IMR-90 (cell line): ENCODE measurements around the gene KLHL29. TPM values are rescaled to one million over a fixed set of nuclear protein-coding genes. Genes with fewer than 3 reads are reported as not detected.

ENCODE experiments used
- ATAC-seq: fragments of 200-7000 bp; cut with Tn5 transposase; 2 replicates; pipeline ENCODE4 v1.9.1; 2020; ENCODE audit warnings: low read depth, mild to moderate bottlenecking, moderate library complexity
- BruUV-seq: library from RNA; stranded (reverse); fragments of 400-500 nt; replicated peaks from 2 replicates; lab custom pipeline; 2021; lab: Mats Ljungman, UMichigan
- CTCF ChIA-PET: fragments of 300-600 bp; formaldehyde crosslinking; extraction: SDS; loops from one replicate; lab custom pipeline; 2021; ENCODE audit warnings: antibody characterized with exemption; lab: Yijun Ruan, JAX
- POLR2A ChIA-PET: fragments of 300-600 bp; sonication (Branson Sonifier 250); formaldehyde crosslinking; loops from one replicate; lab custom pipeline; 2022; ENCODE audit warnings: antibody characterized with exemption; ENCODE audit not compliant: unreplicated experiment; lab: Charles Lee
- DNase-seq: peaks from one replicate; pipeline ENCODE4 v3.0.0; 2013
- H2AFZ ChIP-seq: replicated peaks from 2 replicates; pipeline ENCODE3; 2013; ENCODE audit warnings: low read length, mild to moderate bottlenecking; ENCODE audit not compliant: poor library complexity
- H2AK5ac ChIP-seq: 2 replicates; pipeline ENCODE4 v1.6.1; 2013; ENCODE audit warnings: low read depth, low read length, inconsistent platforms
- H2AK9ac ChIP-seq: replicated peaks from 2 replicates; pipeline ENCODE3; 2013; ENCODE audit warnings: mild to moderate bottlenecking, low read depth, low read length, moderate library complexity; ENCODE audit not compliant: poor library complexity
- H2BK120ac ChIP-seq: 2 replicates; pipeline ENCODE4 v1.6.1; 2013; ENCODE audit warnings: low read depth, low read length, inconsistent platforms
- H2BK15ac ChIP-seq: 3 replicates; pipeline ENCODE4 v1.6.1; 2013; ENCODE audit warnings: low read depth, low read length, inconsistent platforms
- H2BK20ac ChIP-seq: 2 replicates; pipeline ENCODE4 v1.6.1; 2013; ENCODE audit warnings: low read depth, mild to moderate bottlenecking, inconsistent platforms, low read length, moderate library complexity
- H2BK5ac ChIP-seq: 2 replicates; pipeline ENCODE4 v1.6.1; 2013; ENCODE audit warnings: mild to moderate bottlenecking, low read depth, low read length, inconsistent platforms; ENCODE audit not compliant: poor library complexity, severe bottlenecking
- H3K14ac ChIP-seq: replicated peaks from 2 replicates; pipeline ENCODE4 v1.6.1; 2013; ENCODE audit warnings: low read depth, low read length, inconsistent platforms
- H3K18ac ChIP-seq: 2 replicates; pipeline ENCODE4 v1.6.1; 2013; ENCODE audit warnings: low read depth, low read length, control low read depth
- H3K23ac ChIP-seq: 2 replicates; pipeline ENCODE4 v1.6.1; 2013; ENCODE audit warnings: low read depth, low read length, inconsistent platforms
- H3K27ac ChIP-seq: 2 replicates; pipeline ENCODE4 v1.5.1; 2013; ENCODE audit warnings: mild to moderate bottlenecking, control low read depth, low read length; ENCODE audit not compliant: insufficient read depth
- H3K27me3 ChIP-seq: 2 replicates; pipeline ENCODE4 v1.6.1; 2013; ENCODE audit warnings: low read length; ENCODE audit not compliant: control insufficient read depth, insufficient read depth
- H3K36me3 ChIP-seq: 2 replicates; pipeline ENCODE4 v1.6.1; 2013; ENCODE audit warnings: low read length, mixed read lengths; ENCODE audit not compliant: control insufficient read depth, insufficient read depth
- H3K4ac ChIP-seq: 2 replicates; pipeline ENCODE4 v1.6.1; 2013; ENCODE audit warnings: low read depth, low read length, inconsistent platforms
- H3K4me1 ChIP-seq: 2 replicates; pipeline ENCODE4 v1.6.1; 2013; ENCODE audit warnings: low read length, mixed read lengths; ENCODE audit not compliant: control insufficient read depth, insufficient read depth
- H3K4me2 ChIP-seq: 2 replicates; pipeline ENCODE4 v1.6.1; 2013; ENCODE audit warnings: low read depth, mild to moderate bottlenecking, control low read depth, low read length, moderate library complexity
- H3K4me3 ChIP-seq: 2 replicates; pipeline ENCODE4 v1.5.1; 2013; ENCODE audit warnings: low read depth, mild to moderate bottlenecking, control low read depth, low read length, moderate library complexity; ENCODE audit not compliant: insufficient read depth
- H3K56ac ChIP-seq: 2 replicates; pipeline ENCODE4 v1.6.1; 2013; ENCODE audit warnings: low read length, inconsistent platforms; ENCODE audit not compliant: insufficient read depth; ENCODE audit errors: extremely low read depth
- H3K79me1 ChIP-seq, 2 experiments: 2 replicates each; pipeline ENCODE4 v1.6.1; 2013; ENCODE audit warnings: low read length in 2 of 2, inconsistent platforms in 1 of 2, low read depth in 1 of 2
- H3K9ac ChIP-seq: 2 replicates; pipeline ENCODE4 v1.6.1; 2013; ENCODE audit warnings: low read depth, low read length, control low read depth
- H3K9me1 ChIP-seq: 2 replicates; pipeline ENCODE4 v1.6.1; 2013; ENCODE audit warnings: low read length, inconsistent platforms; ENCODE audit not compliant: insufficient read depth
- H3K9me3 ChIP-seq: 2 replicates; pipeline ENCODE4 v1.6.1; 2013; ENCODE audit warnings: low read length; ENCODE audit not compliant: control insufficient read depth, insufficient read depth
- H4K20me1 ChIP-seq: 2 replicates; pipeline ENCODE4 v1.6.1; 2013; ENCODE audit warnings: low read length, inconsistent platforms; ENCODE audit not compliant: insufficient read depth
- H4K5ac ChIP-seq: 2 replicates; pipeline ENCODE4 v1.6.1; 2013; ENCODE audit warnings: mild to moderate bottlenecking, low read depth, low read length, control low read depth
- H4K8ac ChIP-seq, 2 experiments: 2 replicates each; pipeline ENCODE4 v1.6.1; 2013; ENCODE audit warnings: low read depth in 2 of 2, low read length in 2 of 2, control low read depth in 1 of 2, inconsistent platforms in 1 of 2
- H4K91ac ChIP-seq: 2 replicates; pipeline ENCODE4 v1.6.1; 2013; ENCODE audit warnings: low read depth, low read length, inconsistent platforms; ENCODE audit not compliant: insufficient read depth
- BHLHE40 ChIP-seq: fragments of 150-350 bp; IDR thresholded peaks from 2 replicates; pipeline ENCODE4 v1.6.1; 2016; ENCODE audit warnings: mild to moderate bottlenecking, low read depth, low read length
- CEBPB ChIP-seq: IDR thresholded peaks from 2 replicates; pipeline ENCODE4 v1.6.1; 2012; ENCODE audit warnings: low read depth, low read length, improper control_type of control experiment
- CHD1 ChIP-seq: IDR thresholded peaks from 2 replicates; pipeline ENCODE4 v1.6.1; 2012; ENCODE audit warnings: low read depth, low read length, improper control_type of control experiment
- CTCF ChIP-seq: conservative IDR thresholded peaks from 2 replicates; pipeline ENCODE4 v1.5.1; 2012; ENCODE audit warnings: mild to moderate bottlenecking, low read depth, low read length, improper control_type of control experiment
- FOS ChIP-seq: fragments of 150-350 bp; IDR thresholded peaks from 2 replicates; pipeline ENCODE4 v1.6.1; 2016; ENCODE audit warnings: low read depth, low read length
- MAFK ChIP-seq: IDR thresholded peaks from 2 replicates; pipeline ENCODE4 v1.6.1; 2012; ENCODE audit warnings: low read depth, low read length, improper control_type of control experiment
- MAZ ChIP-seq: IDR thresholded peaks from 2 replicates; pipeline ENCODE4 v1.6.1; 2012; ENCODE audit warnings: low read depth, mild to moderate bottlenecking, low read length, improper control_type of control experiment, moderate library complexity, borderline replicate concordance
- MXI1 ChIP-seq: IDR thresholded peaks from 2 replicates; pipeline ENCODE4 v1.6.1; 2012; ENCODE audit warnings: low read depth, mild to moderate bottlenecking, low read length, moderate library complexity, borderline replicate concordance
- NFE2L2 ChIP-seq: fragments of 150-350 bp; IDR thresholded peaks from 2 replicates; pipeline ENCODE4 v1.6.1; 2016; ENCODE audit warnings: low read depth, mild to moderate bottlenecking, low read length
- POLR2A ChIP-seq: IDR thresholded peaks from 2 replicates; pipeline ENCODE4 v1.6.1; 2012; ENCODE audit warnings: mild to moderate bottlenecking, low read depth, low read length
- RAD21 ChIP-seq: IDR thresholded peaks from 2 replicates; pipeline ENCODE4 v1.6.1; 2012; ENCODE audit warnings: low read length, improper control_type of control experiment
- RCOR1 ChIP-seq: IDR thresholded peaks from 2 replicates; pipeline ENCODE4 v1.6.1; 2012; ENCODE audit warnings: mild to moderate bottlenecking, low read length, improper control_type of control experiment; ENCODE audit not compliant: insufficient replicate concordance
- RFX5 ChIP-seq: IDR thresholded peaks from 2 replicates; pipeline ENCODE4 v1.8.0; 2012; ENCODE audit warnings: low read depth, mild to moderate bottlenecking, low read length, moderate library complexity
- SMC3 ChIP-seq: fragments of 150-350 bp; IDR thresholded peaks from 2 replicates; pipeline ENCODE4 v1.6.1; 2016; ENCODE audit warnings: low read depth, mild to moderate bottlenecking, antibody characterized with exemption, low read length, moderate library complexity
- USF2 ChIP-seq: fragments of 150-350 bp; IDR thresholded peaks from 2 replicates; pipeline ENCODE4 v1.6.1; 2017; ENCODE audit warnings: mild to moderate bottlenecking, antibody characterized with exemption, low read length, low read depth
- WGBS, 2 experiments: methylation state at CpG; one replicate each; pipeline versions ENCODE4 v1.1.5 to v1.1.7; 2013; ENCODE audit warnings: missing lambda C conversion rate in 2 of 2; ENCODE audit not compliant: insufficient read length in 1 of 2; ENCODE audit errors: extremely low coverage in 2 of 2; 5-methylcytosine and 5-hydroxymethylcytosine counted together
- dilution Hi-C: fragments of 300-500 bp; cut with HindIII; formaldehyde crosslinking; loops from one replicate; pipeline ENCODE4 v1.14.3; 2018; ENCODE audit warnings: low sequenced_read_pairs; ENCODE audit not compliant: unreplicated experiment
- in situ Hi-C: fragments of 300-500 bp; cut with MboI; formaldehyde crosslinking; loops from 3 replicates; pipeline ENCODE4 v1.14.3; 2019; ENCODE audit warnings: low sequenced_read_pairs, inconsistent platforms, mixed read lengths
- intact Hi-C: fragments of 100-400 bp; cut with micrococcal nuclease; formaldehyde crosslinking; loops from 2 replicates; pipeline ENCODE4 v1.10.0; 2022
- polyA plus RNA-seq, 3 experiments: library from polyadenylated mRNA; depleted of rRNA; stranded (reverse); fragments of >200 nt; gene quantifications; 2 replicates each; pipeline ENCODE4 v1.2.3, GENCODE V29; 2012; ENCODE audit warnings: low replicate concordance in 1 of 3
- total RNA-seq: library from RNA; depleted of rRNA; stranded (reverse); fragments of >200 nt; gene quantifications from 2 replicates; pipeline ENCODE4 v1.2.3, GENCODE V29; 2012

Gene KLHL29
- total and polyA plus RNA-seq, 2 of the 4 experiments (the other 2 are of a cell fraction) = 2.0 to 8.0 TPM

GRCh38 chr2:23419171-23420090 lies 34.5 kb downstream of the KLHL29 start:
- no TSS peak for BruUV-seq
- Histone ChIP-seq H3K27ac (peak overlapping the region; percentile 89), H2AK9ac (peak overlapping the region; percentile 63), H3K23ac (peak overlapping the region; percentile 43; the same call in 1 of the 2 replicates), H3K9ac (no peak overlapping the region), H2BK120ac (peak overlapping the region; percentile 84), H4K8ac (peak overlapping the region; percentile 6 to 69; a peak in 3 of 4 replicates), H4K91ac (peak overlapping the region; percentile 94), H3K4me1 (peaks cover 31% of the 10 kb centered on the region), H2AK5ac (peak overlapping the region; percentile 93), H3K56ac (no peak overlapping the region), H3K36me3 (0 out of 2 replicates have a peak, but pooled peaks cover 1% of the 10 kb centered on the region), H2BK5ac (peak overlapping the region; percentile 86), H3K4me2 (no peak overlapping the region), H3K27me3 (no peaks in the 10 kb centered on the region), H2BK20ac (peak overlapping the region; percentile 72; the same call in 1 of the 2 replicates), H4K5ac (peak overlapping the region; percentile 67), H4K20me1 (peaks cover 3% of the 10 kb centered on the region; the same call in 1 of the 2 replicates), H2BK15ac (peak overlapping the region; percentile 94; the same call in 1 of the 3 replicates), H3K79me1 (peaks cover 23 to 63% of the 10 kb centered on the region in 2 experiments), H3K9me1 (peaks cover 37% of the 10 kb centered on the region), H3K18ac (peak overlapping the region; percentile 71), H3K9me3 (no peaks in the 10 kb centered on the region), H3K14ac (peak overlapping the region; percentile 69), H2AFZ (peak overlapping the region; percentile 15), H3K4ac (peak overlapping the region; percentile 67), H3K4me3 (no peak overlapping the region)
- ChIA-PET POLR2A (no interaction called here), CTCF (no interaction called here)
- dilution Hi-C loops = no loop called here
- ATAC-seq (peak; percentile 5; the same call in 1 of the 2 replicates), DNase-seq (no peak)
- in situ Hi-C loops = no loop called here
- 85% methylated on average over 16 of the region's 25 CpGs; no CpG with 5 or more reads in 1 of the 2 experiments for WGBS, 2 experiments
- intact Hi-C loops = no loop called here
- TF ChIP-seq BHLHE40 (no peak), MAFK (no peak), CHD1 (no peak), FOS (no peak), MAZ (no peak), CTCF (no peak), CEBPB (no peak), RCOR1 (no peak), MXI1 (no peak), RAD21 (no peak), POLR2A (no peak), USF2 (no peak), NFE2L2 (no peak), SMC3 (no peak), RFX5 (no peak)
